Duodenal mucosa (tissue), 2 donors: ENCODE measurements around the gene YPEL2.

ENCODE experiments used
- H3K27ac ChIP-seq: one replicate; pipeline ENCODE4 v1.7.0; 2013; ENCODE audit warnings: low read depth, low read length
- H3K27me3 ChIP-seq, 2 donors: one replicate each; pipeline ENCODE4 v1.7.0; 2013; ENCODE audit warnings: low read length in 2 of 2, control low read depth in 1 of 2; ENCODE audit not compliant: insufficient read depth in 2 of 2, control insufficient read depth in 1 of 2
- H3K36me3 ChIP-seq, 2 donors: one replicate each; pipeline ENCODE4 v1.7.0; 2013; ENCODE audit warnings: low read length in 2 of 2, control low read depth in 1 of 2; ENCODE audit not compliant: insufficient read depth in 2 of 2, control insufficient read depth in 1 of 2
- H3K4me1 ChIP-seq, 2 donors: one replicate each; pipeline ENCODE4 v1.7.0; 2013; ENCODE audit warnings: low read length in 2 of 2, control low read depth in 1 of 2; ENCODE audit not compliant: insufficient read depth in 2 of 2, control insufficient read depth in 1 of 2
- H3K4me3 ChIP-seq, 2 donors: one replicate each; pipeline ENCODE4 v1.7.0; 2013; ENCODE audit warnings: low read length in 2 of 2, low read depth in 1 of 2
- H3K9ac ChIP-seq, 2 donors: one replicate each; pipeline ENCODE4 v1.7.0; 2013; ENCODE audit warnings: low read length in 2 of 2, low read depth in 1 of 2
- H3K9me3 ChIP-seq, 2 donors: one replicate each; pipeline ENCODE4 v1.7.0; 2013; ENCODE audit warnings: low read length in 2 of 2, control low read depth in 1 of 2; ENCODE audit not compliant: control insufficient read depth in 1 of 2

YPEL2 gene

DNA sequence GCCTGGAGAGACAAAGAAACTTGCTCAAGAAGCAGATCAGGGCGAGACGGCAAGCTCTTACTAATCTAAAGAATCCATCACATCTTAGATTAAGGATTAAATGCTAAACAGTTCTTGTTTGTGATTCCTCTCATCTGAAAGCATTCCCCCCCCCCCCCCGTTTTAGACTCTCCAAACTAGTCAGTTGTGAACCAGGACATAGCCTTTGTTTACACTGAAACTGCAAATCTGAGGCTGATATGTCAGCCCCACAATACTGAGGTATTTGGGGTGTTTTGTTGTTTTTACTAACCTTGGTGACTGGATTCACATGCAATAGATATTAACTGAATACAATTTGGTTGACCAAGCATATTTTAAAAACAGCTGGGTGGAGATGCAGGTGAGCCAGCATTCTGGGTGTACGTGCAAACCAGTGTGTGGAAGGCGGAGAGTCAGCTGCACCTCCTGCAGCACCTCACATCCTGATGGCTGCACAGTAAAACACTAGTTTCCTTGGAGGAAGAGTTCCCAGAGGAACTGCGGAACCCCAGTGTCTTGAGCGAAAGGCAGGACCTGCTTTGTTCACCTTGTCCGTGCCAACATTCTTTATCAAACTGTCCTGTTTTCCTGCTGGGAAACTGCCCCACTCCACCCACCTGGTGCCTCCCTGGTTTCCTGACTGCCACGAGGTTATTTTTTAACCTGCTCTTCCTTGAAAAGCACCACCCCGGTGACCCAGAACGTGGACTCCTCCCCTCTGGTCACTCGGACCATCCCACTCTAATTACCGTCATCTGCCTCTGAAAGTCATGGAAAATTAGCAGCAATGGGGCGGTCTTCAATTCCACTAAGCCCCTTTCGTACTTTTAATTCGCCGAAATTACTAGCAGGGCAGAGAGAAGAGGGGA is 1.2 kb upstream of the YPEL2 start:
- Histone ChIP-seq H3K36me3 (no peaks in the 10 kb centered on the region), H3K9ac (peak overlapping the region; percentile 12 to 61), H3K4me1 (peaks cover 41 to 52% of the 10 kb centered on the region in 2 donors), H3K27me3 (no peaks in the 10 kb centered on the region), H3K27ac (peak overlapping the region; percentile 49), H3K4me3 (peak overlapping the region; percentile 49 to 85), H3K9me3 (no peaks in the 10 kb centered on the region)

DNA sequence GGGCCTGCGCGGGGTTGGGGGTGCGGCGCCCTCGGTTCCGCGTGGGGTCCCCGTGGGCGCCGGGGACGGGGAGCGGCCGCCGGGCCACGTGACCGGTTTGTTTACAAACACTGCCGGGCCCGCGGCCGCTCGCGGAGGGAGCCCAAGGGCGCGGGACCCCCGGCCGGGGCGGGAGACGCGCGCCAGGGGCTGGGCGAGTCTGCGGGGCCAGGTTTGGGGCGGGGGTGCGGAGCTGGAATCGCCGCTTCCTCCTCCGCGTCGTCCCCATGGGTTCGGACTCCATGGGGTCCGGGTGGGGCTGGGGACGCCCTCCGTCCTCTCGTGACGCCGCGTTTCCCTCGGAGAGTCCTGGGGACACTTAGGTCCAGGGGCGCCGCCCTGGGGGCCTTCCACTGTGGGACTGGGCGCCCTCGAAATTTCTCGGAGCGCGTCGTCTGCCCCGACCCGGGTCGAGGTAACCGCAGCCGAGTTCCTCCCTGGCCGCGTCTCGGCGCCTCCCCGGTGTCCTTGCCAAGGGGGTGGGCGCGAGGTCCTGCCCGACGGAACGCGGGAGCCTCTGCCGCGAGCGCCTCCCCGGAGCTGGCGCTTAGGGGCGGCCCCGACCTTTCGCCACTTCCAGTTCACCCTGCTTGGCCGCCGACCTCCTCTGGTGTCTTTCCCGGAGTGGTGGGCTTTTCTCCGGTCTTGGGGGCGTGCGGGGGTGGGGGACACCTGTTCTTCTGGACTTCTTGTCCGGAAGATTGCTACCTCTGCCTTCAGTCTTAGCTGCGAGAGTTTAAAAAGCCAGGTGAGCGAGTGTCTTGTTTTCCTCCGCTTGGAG is 684 bp downstream of the YPEL2 start:
- H3K4me3 ChIP-seq = peak overlapping the region; percentile 85 to 87
- H3K27ac ChIP-seq = peak overlapping the region; percentile 76
- H3K9me3 ChIP-seq = no peaks in the 10 kb centered on the region
- H3K36me3 ChIP-seq = no peaks in the 10 kb centered on the region
- peak overlapping the region; percentile 71 to 83 for H3K9ac ChIP-seq
- H3K4me1 ChIP-seq = peaks cover 41 to 57% of the 10 kb centered on the region in 2 donors
- no peaks in the 10 kb centered on the region for H3K27me3 ChIP-seq

DNA sequence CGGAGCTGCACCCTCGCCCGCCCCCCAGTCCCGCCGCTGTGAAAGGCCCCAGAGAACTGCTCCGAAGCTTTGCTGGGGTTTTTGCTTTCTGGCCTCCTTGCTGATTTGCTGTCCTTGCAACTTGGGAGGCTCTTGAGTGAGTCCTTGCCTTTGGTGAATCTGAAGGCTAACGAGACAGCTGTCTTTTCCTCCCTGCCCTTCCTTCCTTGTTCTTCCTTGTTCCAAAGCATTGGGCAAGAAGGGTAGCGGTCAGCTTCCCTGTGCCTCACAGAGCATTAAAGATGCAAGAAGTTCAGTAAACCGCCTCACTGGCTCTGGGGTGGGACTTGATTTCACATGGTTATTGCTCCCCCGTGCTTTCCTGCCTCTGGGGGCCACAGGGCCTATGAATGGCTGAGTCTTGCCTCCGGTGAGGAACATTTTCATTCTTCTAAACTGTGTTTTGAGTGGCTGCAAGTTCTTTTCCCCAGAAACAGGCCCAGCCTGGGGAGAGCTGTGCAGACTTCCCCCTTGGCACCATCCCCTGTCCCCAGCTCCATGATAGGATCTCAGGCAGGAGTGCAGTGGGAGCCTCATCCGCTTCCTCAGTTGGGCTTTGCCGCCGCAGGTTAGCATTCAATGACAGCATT is 1.4 kb downstream of the YPEL2 start:
- H3K27ac ChIP-seq = peak overlapping the region; percentile 76
- no peaks in the 10 kb centered on the region for H3K9me3 ChIP-seq
- peak overlapping the region; percentile 85 to 87 for H3K4me3 ChIP-seq
- H3K9ac ChIP-seq = peak overlapping the region; percentile 71 to 83
- H3K4me1 ChIP-seq = peaks cover 41 to 50% of the 10 kb centered on the region in 2 donors
- no peaks in the 10 kb centered on the region for H3K36me3 ChIP-seq
- no peaks in the 10 kb centered on the region for H3K27me3 ChIP-seq

GRCh38 chr17:59333836-59334235 is 2.4 kb downstream of the YPEL2 start:
- Histone ChIP-seq H3K9ac (no peak overlapping the region), H3K27ac (no peak overlapping the region), H3K4me1 (peaks cover 35 to 44% of the 10 kb centered on the region in 2 donors), H3K4me3 (no peak overlapping the region), H3K27me3 (no peaks in the 10 kb centered on the region), H3K9me3 (no peaks in the 10 kb centered on the region), H3K36me3 (no peaks in the 10 kb centered on the region)

DNA sequence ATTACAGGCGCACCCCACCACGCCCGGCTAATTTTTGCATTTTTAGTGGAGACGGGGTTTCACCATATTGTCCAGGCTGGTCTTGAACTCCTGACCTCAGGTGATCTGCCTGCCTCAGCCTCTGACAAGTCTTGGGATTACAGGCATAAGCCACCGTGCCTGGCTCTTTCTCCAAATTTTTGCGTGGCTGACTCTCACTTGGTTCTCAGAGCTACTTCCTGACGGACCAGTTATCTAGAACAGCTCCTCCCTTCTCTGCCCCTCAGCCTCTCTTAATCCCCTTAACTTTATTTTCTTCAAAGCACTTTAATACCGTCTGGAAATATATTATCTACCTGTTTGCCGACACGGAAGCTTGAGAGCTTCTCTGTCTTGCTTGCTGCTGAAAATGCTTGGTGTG is 4.2 kb downstream of the YPEL2 start:
- no peaks in the 10 kb centered on the region for H3K9me3 ChIP-seq
- H3K4me3 ChIP-seq = no peak overlapping the region
- H3K9ac ChIP-seq = no peak overlapping the region
- H3K4me1 ChIP-seq = peaks cover 21 to 25% of the 10 kb centered on the region in 2 donors
- no peaks in the 10 kb centered on the region for H3K27me3 ChIP-seq
- no peak overlapping the region for H3K27ac ChIP-seq
- no peaks in the 10 kb centered on the region for H3K36me3 ChIP-seq

DNA sequence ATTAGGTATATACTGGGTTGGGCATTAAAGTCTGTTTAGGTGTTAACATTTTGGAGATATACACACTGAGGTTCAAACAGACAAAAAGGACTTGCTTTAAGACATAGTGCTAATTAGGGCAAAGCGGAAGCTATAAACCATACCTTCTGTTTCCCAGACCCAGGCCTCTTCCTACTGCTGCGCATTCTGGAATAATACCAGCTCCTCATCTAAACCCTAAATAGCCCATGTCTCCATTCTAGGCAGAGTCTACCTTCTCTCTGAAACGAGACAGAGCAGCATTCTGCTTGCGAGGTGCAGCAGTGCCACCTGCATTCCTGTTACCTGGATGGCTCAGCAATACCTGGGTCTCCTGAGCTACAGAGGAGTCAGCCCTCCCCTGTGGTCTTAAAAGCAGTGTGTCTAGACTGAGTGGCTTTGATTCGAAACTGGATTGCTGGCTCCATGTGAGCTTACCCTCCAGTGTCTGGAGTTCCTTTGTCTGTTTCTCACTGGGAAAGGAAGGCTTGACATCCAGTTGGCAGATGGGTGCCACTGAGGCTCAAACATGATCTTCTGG is 6.4 kb downstream of the YPEL2 start:
- no peaks in the 10 kb centered on the region for H3K27me3 ChIP-seq
- no peak overlapping the region for H3K27ac ChIP-seq
- H3K9ac ChIP-seq = no peak overlapping the region
- peaks cover 17 to 34% of the 10 kb centered on the region in 2 donors for H3K4me1 ChIP-seq
- H3K36me3 ChIP-seq = no peaks in the 10 kb centered on the region
- no peaks in the 10 kb centered on the region for H3K9me3 ChIP-seq
- H3K4me3 ChIP-seq = no peak overlapping the region

- Histone ChIP-seq H3K4me3 (no peak overlapping the region), H3K9me3 (no peaks in the 10 kb centered on the region), H3K27ac (no peak overlapping the region), H3K27me3 (no peaks in the 10 kb centered on the region), H3K9ac (no peak overlapping the region), H3K36me3 (no peaks in the 10 kb centered on the region), H3K4me1 (peaks cover 10 to 27% of the 10 kb centered on the region in 2 donors)
Measured at GRCh38 chr17:59338498-59338897, 7.0 kb downstream of the YPEL2 start.

DNA sequence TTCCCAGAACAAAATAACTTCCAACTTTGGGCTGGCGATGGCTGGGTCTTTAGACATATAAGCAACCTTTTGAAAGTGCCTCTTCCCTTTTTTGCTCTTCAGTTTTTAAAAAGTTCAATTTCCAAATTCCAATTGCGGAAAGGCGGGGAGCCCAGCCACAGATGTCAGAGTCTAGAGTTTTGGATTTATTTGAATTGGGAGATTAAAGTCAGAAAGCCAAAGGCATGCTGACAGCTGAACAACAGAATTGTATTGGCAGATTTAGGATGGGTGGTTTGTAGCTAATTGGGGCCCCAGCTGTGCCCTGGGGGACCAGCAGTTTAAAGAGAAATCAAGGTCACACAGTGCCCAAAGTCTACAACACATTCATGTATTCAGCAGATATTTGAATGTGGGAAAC is 10.5 kb downstream of the YPEL2 start:
- no peaks in the 10 kb centered on the region for H3K36me3 ChIP-seq
- no peak overlapping the region for H3K4me3 ChIP-seq
- H3K27me3 ChIP-seq = no peaks in the 10 kb centered on the region
- H3K9ac ChIP-seq = no peak overlapping the region
- H3K27ac ChIP-seq = no peak overlapping the region
- peaks cover 4 to 10% of the 10 kb centered on the region in 2 donors for H3K4me1 ChIP-seq
- H3K9me3 ChIP-seq = no peaks in the 10 kb centered on the region

DNA sequence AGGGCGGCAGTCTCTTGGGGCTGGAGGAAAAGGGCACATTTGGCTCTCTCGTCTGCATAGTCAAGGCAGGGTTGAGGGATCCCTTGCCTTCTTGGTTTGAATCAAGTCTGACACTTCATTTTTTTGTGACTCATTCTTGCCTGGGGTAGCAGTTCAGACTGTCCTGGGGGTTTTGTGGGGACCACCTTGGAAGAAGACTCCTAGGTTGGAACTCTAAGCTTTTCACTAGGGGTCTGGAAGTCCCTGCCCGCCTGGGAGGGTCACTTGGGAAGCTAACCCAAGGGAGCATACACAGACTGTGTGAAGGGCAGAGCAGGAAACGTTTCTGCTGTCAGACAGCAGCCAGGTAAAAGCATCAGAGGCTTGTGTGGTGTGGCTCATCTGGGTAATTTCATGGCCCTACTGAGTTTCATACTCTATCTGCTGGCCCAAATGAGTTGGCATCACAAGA is 11.3 kb downstream of the YPEL2 start:
- H3K4me3 ChIP-seq = no peak overlapping the region
- no peaks in the 10 kb centered on the region for H3K27me3 ChIP-seq
- H3K36me3 ChIP-seq = no peaks in the 10 kb centered on the region
- no peaks in the 10 kb centered on the region for H3K9me3 ChIP-seq
- no peak overlapping the region for H3K27ac ChIP-seq
- peaks cover 4 to 10% of the 10 kb centered on the region in 2 donors for H3K4me1 ChIP-seq
- H3K9ac ChIP-seq = no peak overlapping the region
